Stimulated activated CD4-positive, alpha-beta T cell treated with anti-CD3 and anti-CD28 coated beads, TNF-alpha, amount 100 ng/mL, for 1 hour (primary cell): ENCODE results near the gene ZNF672.
A peak's percentile ranks its signal among the peaks of the same experiment; 100 is the strongest.

ENCODE experiments used
- DNase-seq, 3 donors: peaks; one replicate each; pipeline ENCODE4 v3.0.0-alpha.2; 2020; ENCODE audit warnings: low read depth in 3 of 3, low spot score in 1 of 3

The ZNF672 gene

DNA sequence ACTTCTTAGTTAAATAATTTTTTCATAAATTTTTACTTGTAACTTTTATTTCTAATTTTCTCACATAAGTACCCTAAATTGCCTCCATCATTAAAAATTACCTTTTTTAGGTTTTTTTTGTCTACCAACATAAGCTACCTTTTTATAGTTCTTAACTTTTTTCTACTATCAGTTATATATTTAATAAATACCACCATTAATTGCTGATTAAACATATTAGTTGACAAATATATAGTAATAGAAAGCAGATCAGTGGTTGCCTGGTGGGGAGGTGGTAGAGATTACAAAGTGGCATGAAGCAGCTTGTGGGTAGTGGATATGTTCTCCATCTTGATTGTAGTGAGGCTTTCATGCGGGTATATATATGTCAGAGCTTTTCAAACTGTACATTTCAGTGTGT is 6.2 kb upstream of the ZNF672 start:
- DNase-seq: no peak

DNA sequence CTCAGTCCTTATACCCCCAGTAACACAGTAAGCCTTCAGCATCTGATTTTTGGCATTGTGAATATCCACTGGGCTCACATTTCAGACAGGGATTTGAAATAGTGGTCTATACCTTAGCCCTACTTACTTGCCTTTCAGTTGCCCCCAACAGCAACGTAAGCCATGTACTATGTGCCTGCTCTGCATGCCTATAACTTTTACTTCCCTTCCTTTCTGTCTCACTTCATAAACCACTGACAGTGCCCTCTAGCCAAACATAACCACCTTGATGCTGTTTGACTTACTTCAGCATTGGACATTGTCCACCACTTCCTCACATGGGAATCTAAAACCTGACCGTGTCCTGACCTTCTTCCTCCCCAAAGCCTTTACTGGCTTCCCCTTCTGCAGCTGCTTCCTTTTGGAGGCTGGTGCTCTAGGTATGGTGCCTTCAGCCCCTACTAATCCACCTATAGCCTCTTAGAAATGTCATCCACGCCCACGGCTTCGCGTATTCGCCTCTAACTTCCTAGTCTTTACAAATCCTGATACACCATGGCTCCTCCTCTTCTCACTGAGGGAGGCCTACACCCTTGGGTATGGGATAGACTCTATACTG is 3.6 kb upstream of the ZNF672 start:
- no peak for DNase-seq

- no peak for DNase-seq
Measured at GRCh38 chr1:248837045-248837780, 811 bp upstream of the ZNF672 start.

DNA sequence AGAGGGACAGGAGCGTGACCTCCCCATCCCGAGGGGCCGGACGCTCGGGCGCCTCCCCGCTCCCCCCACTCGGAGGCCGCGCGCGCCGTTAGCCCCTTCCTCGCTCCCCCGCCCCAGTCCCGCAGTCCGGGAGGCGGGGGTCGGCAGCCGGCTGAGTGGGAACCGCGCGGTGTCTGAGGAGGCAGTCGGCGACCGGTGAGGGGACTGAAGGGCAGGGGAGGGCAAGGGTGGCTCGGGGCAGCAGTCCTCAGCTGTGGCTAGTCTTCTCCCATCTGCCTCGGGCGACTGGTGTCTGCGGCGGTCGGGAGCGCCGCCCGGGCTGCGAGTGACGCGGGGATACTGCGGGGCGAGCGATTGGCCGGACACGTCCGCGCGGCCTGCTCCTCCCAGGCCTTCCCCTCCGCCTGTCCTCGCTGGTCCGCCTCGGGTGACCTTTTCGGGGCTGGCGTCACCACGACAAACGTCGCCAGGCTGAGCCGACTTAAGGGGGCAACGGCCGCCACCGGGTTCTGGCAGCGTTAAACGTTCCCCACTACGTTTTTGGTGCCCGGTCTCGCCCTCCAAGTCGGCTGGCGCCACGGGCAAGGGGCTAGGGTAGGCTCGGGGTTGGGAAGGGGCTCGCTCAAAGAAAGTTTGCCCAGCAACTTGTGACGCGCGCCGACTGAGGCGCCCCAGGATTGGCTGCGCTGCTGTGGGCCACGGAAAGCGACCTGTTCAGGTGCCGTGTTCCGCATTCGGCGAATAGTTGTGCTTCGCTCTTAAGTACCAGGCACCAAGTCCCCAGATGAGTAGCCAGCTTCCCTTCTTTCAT is 538 bp downstream of the ZNF672 start:
- peak; percentile 47 to 79 (median 70) for DNase-seq

DNA sequence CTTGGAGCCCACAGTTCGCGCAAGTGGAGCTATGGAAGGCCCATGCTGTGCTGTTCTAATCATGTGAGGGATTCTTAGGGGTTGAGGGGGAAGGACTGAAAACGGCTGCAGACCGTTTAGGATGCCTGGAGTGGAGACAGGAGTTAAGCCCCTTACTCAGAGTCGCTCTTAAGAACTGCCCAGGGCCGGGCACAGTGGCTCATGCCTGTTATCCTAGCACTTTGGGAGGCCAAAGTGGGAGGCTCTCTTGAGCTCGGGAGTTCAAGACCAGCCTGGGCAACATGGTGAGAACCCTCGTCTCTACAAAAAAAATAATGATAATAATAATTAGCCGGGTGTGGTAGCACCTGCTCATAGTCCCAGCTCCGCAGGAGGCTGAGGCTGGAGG is 1.1 kb downstream of the ZNF672 start:
- no peak for DNase-seq

DNA sequence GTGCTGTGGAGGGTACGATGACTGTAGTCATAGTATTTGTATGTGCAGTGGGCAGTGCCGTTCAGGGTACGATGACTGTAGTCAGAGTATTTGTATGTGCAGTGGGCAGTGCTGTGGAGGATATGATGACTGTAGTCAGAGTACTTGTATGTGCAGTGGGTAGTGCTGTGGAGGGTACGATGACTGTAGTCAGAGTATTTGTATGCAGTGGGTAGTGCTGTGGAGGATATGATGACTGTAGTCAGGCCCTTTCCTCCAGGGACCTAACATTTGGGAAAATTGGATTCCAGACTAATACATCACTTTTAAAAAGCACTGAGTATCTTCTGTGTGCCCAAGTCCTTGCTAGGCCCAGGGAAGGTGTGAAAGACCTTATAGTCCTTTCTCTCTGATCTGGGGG is 2.9 kb downstream of the ZNF672 start:
- no peak for DNase-seq

- DNase-seq: no peak
Measured at GRCh38 chr1:248841702-248842395, 3.8 kb downstream of the ZNF672 start.

GRCh38 chr1:248842781-248843331 is 4.8 kb downstream of the ZNF672 start:
- DNase-seq: no peak

DNA sequence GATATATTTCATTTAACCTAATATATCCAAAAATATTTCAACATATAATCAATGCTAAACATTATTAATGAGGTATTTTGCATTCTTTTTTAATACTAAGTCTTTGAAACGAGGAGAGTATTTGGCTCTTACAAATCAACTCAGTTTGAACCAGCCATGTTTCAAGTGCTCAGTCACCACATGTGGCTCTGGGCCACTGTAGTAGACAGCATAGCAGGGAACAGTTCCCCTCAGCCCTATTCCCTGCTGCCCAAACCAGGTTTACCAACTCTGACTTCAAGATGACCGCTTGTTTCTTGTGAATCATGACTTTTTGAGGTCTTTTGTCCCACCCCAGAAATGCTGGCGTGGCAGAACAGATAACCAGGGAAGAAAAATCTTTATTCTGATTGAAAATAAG is 5.7 kb downstream of the ZNF672 start:
- DNase-seq: no peak

DNA sequence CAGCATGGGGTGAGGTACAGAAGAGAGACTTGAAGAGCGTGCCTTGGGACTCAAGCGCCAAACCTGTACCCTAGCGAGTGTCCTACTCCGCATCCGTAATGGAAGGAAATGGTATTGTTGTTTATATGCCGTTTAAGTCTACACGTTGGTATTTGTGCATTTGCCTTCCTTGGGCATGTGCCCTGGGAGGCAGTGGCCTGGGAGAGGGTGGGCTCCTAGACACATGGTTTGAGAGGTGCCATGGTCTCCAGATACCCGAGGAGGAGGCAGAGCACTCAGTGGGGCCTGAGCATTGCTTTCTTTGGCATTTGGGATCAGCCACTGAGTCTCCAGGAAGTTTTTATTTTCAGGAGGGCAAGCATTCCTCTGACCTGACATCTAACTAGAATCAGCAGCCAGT is 6.5 kb downstream of the ZNF672 start:
- no peak for DNase-seq

- no peak for DNase-seq
Measured at GRCh38 chr1:248847181-248847955, 9.3 kb downstream of the ZNF672 start.

DNA sequence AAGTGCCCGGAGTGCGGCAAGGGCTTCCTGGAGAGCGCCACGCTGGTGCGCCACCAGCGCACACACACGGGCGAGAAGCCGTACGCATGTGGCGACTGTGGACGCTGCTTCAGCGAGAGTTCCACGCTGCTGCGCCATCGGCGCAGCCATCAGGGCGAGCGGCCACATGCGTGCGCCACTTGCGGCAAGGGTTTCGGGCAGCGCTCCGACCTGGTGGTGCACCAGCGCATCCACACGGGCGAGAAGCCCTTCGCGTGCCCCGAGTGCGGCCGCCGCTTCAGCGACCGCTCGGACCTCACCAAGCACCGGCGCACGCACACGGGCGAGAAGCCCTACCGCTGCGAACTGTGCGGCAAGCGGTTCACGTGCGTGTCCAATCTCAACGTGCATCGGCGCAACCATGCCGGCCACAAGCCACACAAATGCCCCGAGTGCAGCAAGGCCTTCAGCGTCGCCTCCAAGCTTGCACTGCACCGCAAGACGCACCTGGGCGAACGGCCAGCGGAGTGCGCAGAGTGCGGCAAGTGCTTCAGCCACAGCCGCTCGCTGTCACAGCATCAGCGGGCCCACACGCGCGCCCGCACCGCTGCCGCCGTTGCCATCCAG is 10.0 kb downstream of the ZNF672 start:
- no peak for DNase-seq

GRCh38 chr1:248848602-248849001 is 10.6 kb downstream of the ZNF672 start:
- DNase-seq: no peak

- DNase-seq: no peak
Measured at GRCh38 chr1:248849152-248849551, 11.1 kb downstream of the ZNF672 start.

DNA sequence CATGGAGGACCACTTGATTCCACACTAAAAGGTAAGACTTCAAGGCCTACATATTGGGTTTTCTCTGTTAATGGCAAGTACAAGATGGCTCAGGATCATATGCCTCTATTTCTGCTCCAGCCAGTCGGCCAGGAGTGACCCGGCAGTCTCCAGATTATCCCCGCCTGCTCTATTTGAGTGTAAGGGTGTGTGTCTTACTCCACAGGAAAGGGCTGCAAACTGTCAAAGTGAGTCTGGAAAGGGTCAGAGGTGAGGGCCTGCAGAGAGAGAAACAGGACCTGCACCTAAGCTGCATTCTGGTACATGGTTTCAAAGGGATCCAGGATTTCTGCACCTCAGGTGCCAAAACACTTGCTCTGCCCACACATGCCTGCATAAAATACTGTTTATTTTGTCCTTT is 11.6 kb downstream of the ZNF672 start:
- no peak for DNase-seq

GRCh38 chr1:248850124-248850523 is 12.1 kb downstream of the ZNF672 start:
- DNase-seq: no peak

GRCh38 chr1:248850536-248851251 is 12.7 kb downstream of the ZNF672 start:
- DNase-seq: no peak

GRCh38 chr1:248851390-248851789 is 13.4 kb downstream of the ZNF672 start:
- DNase-seq: no peak
